Measurements from ENCODE around the gene NPTXR. TPM values are rescaled to one million over a fixed set of nuclear protein-coding genes. Genes with fewer than 3 reads are reported as not detected.

The NPTXR gene
- total RNA-seq, 1 donor from 2014 or later, result 0.58 TPM

DNA sequence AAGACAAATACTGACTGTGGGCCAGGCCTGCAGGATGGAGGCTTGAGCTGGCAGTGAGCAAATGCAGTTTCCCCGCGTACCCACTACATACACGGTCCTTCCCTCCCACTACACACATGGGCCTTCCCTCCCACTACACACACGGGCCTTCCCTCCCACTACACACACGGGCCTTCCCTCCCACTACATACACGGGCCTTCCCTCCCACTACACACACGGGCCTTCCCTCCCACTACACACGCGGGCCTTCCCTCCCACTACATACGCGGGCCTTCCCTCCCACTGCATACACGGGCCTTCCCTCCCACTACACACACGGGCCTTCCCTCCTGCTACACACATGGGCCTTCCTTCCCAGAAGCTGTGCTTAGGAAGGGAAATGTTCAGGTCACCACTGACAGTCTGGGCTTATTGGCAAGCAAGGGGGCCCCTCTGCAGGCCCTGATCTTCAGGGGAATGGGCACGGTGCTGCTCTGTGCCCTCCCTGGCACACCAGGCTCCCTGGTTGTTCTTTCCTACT lies 60.7 kb downstream of the NPTXR start:
- no peak overlapping the region for H3K4me3 ChIP-seq (ENCODE audit: low read depth, low read length)
- TF ChIP-seq, protein P1, sequence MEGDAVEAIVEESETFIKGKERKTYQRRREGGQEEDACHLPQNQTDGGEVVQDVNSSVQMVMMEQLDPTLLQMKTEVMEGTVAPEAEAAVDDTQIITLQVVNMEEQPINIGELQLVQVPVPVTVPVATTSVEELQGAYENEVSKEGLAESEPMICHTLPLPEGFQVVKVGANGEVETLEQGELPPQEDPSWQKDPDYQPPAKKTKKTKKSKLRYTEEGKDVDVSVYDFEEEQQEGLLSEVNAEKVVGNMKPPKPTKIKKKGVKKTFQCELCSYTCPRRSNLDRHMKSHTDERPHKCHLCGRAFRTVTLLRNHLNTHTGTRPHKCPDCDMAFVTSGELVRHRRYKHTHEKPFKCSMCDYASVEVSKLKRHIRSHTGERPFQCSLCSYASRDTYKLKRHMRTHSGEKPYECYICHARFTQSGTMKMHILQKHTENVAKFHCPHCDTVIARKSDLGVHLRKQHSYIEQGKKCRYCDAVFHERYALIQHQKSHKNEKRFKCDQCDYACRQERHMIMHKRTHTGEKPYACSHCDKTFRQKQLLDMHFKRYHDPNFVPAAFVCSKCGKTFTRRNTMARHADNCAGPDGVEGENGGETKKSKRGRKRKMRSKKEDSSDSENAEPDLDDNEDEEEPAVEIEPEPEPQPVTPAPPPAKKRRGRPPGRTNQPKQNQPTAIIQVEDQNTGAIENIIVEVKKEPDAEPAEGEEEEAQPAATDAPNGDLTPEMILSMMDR (conservative IDR thresholded peaks at IDR 0.05; ENCODE audit: low read depth, low read length), result no peak
- DNase-seq (ENCODE audit: low read depth), result no peak

DNA sequence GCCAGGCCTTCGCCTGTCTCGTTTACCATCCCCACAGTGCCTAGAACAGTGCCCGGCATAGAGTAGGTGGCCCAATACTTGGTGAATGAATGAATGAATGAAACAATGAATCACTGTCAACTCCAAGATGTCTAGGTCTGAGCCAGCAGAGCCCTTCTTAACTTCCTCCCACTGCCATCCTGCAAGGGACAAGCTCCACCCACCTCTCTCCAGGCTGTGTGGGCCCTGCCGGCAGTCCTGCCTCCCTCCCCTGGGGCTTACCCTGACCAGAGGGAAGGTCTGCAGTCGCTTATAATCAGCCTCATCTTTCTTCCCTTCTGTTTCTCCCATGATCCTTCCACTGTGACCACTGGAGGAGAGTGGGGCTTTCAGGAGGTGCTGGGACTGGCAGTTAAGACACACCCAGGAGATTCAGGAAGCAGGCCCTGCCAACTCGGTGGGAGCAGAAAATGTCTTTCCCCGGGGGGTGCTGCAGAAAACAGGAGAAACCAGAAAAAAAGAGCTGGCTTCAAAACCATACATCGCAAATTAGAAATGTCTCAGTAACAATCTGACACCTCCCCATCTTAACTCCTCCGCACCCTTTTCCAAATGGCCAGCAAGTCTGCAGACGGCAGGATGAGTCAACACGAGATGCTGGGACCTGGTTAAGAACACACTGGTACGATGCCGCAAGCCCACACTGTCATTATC lies 61.3 kb downstream of the NPTXR start:
- TF ChIP-seq, protein P1 (conservative IDR thresholded peaks at IDR 0.05; ENCODE audit: low read depth, low read length), result no peak
- H3K4me3 ChIP-seq (ENCODE audit: low read depth, low read length), result no peak overlapping the region
- DNase-seq (ENCODE audit: low read depth), result no peak

DNA sequence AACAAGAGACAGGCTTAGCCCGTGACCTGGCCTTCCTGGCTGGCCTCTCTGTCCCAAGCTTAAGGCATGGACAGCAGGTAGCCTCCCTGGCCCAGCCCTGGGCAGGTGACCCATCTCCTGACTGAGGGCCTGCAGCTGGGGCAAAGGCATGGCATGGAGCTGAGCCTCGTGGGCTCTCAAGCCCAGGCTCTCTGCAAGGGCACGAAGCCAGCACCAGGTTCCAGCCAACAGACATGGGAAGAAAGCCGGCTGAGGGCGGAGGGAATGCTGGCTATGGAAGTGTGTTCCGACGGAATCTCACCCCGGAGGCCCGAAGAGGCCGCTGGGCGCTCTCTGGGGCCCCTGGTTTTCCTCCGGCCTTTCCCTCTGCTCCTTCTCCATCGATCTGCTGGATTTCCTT lies 62.8 kb downstream of the NPTXR start:
- TF ChIP-seq, protein P1 (conservative IDR thresholded peaks at IDR 0.05; ENCODE audit: low read depth, low read length), result no peak
- no peak overlapping the region for H3K4me3 ChIP-seq (ENCODE audit: low read depth, low read length)

DNA sequence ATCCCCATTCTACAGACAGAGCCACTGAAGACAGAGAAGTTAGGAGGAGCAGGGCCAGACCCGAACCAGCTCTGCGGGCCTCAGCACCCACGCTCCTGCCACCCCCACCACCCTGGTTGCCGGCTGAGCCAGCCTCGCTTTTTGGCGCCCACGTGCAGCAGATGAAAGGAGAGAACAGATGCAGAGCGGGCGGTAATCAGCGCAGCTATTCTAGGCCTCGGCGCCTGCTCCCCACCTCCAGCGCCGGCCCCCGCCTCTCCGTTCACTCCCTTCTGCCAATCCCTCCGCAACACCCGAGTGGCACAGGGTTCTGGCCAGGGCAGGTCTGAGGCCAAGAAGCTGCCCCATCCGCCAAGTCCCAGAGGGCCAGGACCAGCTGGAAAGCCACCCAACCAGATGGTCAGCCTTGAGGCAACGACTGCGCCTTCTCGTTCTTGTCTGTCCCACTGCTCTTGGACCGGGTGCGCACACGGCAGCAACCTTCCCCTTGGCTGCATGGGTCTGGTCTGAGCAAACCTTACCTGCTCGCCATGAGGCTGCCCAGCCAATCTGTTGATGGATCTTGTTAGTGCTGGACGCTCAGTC lies 66.6 kb downstream of the NPTXR start:
- TF ChIP-seq, protein P1 (conservative IDR thresholded peaks at IDR 0.05; ENCODE audit: low read depth, low read length), result no peak

More for the DNA sequence above, 62.8 kb downstream of the NPTXR start:
- no peak for DNase-seq (ENCODE audit: low read depth)

DNA sequence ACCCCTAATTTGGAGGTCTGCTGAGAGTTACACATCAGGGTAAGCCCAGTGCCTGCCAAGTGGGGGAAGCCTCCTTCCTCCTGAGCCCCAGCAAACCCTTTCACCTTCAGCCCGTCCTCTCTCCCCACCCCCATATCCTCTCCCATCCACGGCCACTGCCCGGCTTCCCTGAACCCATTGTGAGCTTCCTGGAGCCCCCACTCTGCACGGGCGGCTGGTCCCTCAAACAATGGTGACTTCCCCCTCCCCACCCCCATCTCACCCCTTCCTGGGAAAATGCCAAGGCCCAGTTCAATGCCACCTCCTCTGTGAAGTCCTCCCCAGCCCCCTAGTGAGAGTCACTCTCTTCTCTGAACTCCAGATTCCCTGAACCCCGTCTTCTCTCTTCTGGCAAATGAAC lies 67.7 kb downstream of the NPTXR start:
- TF ChIP-seq, protein P1 (conservative IDR thresholded peaks at IDR 0.05; ENCODE audit: low read depth, low read length), result no peak
- DNase-seq (ENCODE audit: low read depth), result no peak
- no peak overlapping the region for H3K4me3 ChIP-seq (ENCODE audit: low read depth, low read length)

More for the DNA sequence above, 66.6 kb downstream of the NPTXR start:
- DNase-seq (ENCODE audit: low read depth), result no peak
- H3K4me3 ChIP-seq (ENCODE audit: low read depth, low read length), result no peak overlapping the region

DNA sequence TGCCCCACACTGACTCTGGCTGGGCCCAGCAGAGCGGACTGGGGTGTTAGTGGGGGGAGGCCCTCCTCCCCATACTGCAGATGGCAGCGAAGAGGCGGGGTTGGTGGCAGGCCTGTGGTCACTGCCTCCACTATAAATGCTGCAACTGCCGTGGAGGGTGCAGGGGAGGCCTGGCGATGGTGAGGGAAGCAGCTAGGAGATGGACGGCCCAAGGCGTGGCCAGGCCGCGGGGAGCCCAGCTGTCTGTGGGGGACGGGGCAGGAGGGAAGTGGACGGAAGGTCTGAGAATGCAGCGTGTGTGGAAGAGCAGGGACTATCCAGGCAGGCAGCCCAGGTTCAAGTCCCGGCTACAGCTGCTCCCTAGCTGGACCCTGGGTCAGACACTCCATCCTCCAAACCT lies 68.2 kb downstream of the NPTXR start:
- TF ChIP-seq, protein P1 (conservative IDR thresholded peaks at IDR 0.05; ENCODE audit: low read depth, low read length), result no peak
- H3K4me3 ChIP-seq (ENCODE audit: low read depth, low read length), result no peak overlapping the region
- DNase-seq (ENCODE audit: low read depth), result no peak

All from epithelial cell of proximal tubule (primary cell).